HG03097 (cell line): ENCODE data around the gene COL27A1.

Source experiments
- ATAC-seq: cut with Tn5 transposase; IDR thresholded peaks from one replicate; pipeline ENCODE4 v1.9.1; 2021; ENCODE audit not compliant: unreplicated experiment, low FRiP score

Gene COL27A1

DNA sequence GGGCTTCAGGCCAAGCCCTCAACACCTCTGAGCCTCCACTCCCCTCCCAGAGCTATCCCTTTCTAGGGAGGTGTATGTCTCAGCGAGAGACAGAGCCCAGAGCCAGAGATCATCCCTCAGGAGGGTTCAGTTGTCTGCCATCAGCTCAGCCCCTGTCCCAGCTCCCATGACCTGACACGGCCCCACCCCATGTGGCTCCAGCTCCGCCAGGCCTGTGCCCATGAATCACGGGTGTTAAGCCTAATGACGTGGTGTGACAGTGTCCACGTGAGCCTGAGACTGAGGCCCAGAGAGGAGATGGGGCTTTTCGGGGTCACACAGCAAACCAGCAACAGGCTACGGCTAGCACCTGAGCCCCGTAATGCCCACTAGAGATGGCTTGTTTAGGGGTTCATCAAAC, 106.7 kb downstream of the COL27A1 start:
- ATAC-seq: no peak

DNA sequence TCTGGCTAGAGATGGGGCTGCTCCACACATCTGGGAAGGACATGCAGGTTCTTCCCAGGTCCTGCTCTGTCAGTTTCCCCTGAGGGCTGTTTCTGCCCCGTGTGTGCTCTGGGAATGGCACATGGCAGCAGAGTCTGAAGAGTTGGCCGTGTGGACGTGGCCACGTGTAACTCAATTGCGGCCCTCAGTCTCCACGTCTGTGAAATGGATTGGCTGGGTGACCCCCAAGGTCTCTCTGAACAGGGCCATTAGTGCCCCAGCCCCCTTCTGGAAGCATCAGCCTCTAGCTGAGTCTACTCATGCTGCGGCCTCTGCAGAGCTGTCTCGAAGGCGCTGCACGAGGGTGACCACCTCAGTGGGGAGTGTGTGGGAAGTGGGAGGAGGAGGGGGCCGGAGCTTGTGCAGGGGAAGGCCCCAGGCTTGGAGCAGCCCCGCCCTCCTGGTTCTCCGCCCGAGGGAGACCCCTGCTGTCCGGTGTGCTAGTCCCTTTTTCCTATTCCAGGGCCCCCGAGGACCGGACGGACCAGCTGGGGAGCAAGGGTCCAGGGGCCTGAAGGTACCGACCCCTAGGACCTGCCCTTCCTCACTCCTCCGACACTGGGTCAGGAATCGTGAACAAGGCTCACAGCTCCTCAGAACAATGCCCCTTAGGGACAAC, 108.6 kb downstream of the COL27A1 start:
- no peak for ATAC-seq

DNA sequence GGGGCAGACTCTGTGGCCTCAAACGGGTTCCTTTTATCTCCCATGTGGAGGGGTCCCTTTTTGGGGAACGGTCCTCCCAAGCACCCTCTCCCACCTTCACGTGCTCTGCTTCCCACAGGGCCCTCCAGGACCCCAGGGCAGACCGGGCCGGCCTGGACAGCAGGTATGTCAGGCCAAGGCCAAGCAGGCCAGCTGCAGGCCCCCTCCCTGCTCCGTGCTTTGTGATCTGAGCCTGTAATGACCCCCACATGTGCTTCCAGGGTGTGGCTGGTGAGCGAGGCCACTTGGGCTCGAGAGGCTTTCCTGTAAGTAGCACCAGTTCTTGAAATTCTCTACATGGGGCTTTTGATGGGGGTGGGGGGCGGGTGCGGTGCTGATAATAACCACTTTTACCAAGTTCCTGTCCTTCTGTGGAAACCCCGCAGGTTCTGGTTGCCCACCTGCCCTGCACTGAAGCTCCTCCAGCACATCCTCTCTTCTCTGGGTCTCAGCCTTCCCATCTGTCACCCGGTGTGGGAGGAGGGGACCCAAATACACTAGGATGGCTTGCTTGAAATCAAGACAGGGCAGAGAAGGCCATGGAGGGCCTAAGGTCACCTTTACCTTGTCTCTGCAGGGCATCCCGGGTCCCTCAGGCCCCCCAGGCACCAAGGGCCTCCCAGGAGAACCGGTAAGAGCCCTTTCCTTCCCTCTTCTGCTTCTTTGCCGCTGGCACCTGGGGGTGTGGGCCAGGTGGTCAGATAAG, 109.6 kb downstream of the COL27A1 start:
- no peak for ATAC-seq

DNA sequence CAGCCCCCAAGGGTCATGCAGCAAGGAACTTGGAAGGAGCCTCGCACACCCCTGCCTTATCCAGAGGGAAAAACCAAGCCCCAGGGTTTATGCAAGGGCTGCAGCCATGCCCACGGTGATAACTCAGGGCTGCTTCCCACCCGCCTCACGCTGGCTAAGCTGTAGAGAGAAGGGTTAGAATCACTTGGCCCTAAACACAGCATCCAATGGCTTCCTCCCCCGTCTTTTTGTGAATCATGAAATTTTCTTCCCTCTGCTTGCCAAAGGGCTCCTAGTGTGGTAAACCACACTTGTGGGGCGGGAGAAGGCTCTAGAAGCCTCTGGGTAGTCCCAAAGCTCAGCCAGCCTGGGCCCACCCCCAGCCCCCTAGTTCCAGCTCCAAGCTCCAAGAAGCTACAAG, 111.6 kb downstream of the COL27A1 start:
- ATAC-seq: no peak

DNA sequence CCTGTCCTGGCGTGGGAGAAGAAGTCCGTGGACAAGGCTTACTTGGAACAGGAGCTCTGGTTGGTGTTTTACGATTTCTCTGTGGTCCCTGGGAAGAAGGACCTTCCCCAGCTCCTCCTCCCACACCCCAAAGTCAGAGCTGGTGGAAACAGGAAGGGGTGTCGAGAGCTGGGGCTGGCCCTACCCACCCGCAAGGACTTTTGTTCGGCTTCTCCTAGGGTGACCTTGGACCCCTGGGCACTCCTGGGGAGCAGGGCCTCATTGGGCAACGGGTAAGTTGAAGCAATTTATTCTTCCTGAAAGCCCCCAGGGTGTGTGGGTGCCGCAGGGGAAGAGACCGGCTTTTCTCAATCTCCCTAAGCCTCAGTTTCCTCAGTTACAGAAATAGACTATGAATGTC, 113.7 kb downstream of the COL27A1 start:
- no peak for ATAC-seq

DNA sequence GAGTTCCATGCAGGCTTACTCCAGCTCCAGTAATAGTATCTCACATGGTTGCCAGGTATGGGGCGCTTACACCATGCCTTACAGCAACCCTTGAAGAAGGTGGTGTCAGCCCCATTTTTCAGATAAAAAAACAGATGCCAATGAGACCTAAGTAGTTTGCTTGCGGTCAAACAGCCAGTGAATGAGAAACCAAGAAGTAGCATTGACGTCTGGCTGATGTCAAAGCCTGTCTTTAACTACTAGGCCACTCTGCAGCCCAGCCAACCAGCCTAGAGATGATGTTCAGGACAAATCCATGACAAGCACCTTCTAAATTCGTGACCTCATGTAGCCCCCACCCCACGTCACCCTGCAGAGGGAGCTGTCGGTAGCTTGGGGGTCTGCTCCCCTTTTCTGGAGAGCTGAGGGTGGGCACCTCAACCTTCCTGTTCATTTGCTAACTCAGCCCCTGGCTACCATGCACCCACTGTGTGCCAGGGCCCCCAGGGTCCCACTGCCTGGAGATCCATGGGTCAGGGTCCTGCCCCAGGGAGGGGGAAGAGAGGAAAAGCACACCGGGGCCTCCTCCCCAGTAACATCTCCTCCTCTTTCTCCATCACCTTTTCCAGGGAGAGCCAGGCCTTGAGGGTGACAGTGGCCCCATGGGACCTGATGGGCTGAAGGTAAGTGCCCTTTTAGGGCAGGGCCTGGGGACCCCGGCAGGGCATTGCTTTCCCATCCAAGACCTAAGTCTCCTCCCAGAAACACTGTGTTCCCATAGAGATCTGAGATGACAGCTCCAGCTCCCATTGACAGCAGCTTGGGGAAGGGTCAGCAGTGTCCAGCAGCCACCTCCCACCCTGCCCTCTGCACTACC, 115.0 kb downstream of the COL27A1 start:
- no peak for ATAC-seq

DNA sequence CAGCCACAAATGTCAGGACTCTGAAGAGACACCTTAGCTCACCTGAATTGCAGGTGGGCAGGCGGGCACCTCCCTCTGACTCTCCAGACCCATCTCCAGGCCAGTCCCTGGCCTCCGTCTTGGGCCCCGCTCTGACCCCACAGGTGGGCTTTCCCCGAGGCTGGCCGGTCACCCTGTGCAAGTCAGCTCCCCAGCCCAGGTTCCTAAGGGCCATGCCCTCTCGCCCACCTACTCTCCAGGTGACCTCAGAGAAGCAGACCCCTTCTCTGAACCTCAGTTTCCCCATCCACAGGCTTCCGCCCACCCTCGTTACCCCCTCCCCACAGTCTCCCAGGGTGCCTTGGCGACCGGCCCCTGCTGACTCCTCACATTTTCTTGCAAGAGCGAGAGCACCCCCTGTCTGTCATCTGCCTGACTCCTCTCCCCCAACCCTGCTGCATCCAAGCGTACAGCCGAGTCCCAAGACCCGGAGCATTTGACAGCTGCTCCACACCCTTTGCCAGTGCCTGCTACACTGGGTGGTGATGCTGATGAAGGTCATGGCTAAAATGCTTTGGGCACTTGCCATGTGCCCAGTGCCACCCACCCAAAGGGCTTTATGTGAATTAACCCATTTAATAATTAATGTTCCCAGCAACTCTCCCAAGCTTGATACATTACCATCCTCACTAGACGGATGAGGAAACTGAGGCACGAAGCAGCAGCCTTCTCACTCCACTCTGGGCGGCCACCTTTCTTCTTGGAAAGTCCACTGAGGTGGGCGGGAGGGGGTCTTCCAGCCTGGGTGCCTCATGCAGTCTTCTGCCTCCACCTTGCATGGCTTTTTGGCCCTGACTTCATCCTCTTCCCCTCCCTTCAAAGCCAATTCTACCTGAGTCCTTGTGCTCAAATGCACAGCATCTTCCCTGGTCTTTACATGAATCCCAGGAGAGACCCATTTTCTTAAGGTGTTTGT, 116.5 kb downstream of the COL27A1 start:
- ATAC-seq: no peak

DNA sequence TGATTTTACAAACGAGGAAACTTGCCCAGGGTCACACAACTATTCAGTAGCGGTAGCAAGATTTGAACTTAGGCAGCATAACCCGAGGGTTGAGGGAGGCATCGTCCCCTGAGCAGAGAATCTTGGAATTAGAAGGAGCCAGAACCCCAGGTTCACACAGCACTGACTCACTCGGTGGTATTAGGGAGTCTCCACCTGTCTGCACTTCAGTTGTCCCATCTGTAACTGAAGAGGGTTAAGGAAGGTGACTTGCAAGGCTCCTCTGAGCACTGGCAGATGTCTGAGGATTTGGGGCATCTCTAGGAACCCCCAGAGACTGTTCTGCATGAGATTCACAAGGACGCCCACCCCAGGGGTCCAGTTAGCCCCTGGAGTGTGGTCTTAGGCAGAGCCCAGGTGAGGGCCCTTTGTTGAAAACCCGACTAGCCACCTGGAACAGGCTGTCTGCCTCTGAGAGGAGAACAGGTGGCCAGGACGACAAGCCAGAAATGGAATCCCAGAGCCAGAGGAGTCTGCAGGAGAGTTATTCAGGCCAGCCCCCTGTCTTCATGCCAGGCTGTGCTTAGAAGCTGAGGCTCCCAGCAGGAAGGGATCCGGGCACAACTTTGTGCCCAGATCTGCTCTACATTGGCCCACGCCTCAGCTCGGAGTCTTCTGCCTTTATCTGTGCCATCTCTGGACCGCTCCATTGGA, 117.5 kb downstream of the COL27A1 start:
- ATAC-seq: no peak

DNA sequence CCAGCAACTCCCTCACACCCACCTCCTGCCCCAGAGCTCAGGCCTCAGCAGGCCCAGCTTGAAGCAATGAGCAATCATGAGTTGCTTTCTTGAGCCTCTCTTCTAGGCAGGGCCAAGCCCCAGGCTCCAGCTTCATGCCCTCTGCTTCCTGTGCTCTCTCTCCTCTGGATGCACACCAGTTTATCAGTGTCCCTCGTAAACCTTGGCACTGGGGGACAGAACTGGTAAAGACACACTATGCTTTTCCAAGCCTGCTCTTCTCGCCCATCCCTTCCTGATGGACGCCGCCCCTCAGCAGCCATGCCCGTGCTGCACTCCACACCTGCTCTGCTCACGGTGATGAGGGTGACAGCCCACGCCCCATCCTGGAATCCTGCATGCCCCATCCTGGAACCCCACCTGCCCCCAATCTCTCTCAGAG, 118.1 kb downstream of the COL27A1 start:
- ATAC-seq: no peak

DNA sequence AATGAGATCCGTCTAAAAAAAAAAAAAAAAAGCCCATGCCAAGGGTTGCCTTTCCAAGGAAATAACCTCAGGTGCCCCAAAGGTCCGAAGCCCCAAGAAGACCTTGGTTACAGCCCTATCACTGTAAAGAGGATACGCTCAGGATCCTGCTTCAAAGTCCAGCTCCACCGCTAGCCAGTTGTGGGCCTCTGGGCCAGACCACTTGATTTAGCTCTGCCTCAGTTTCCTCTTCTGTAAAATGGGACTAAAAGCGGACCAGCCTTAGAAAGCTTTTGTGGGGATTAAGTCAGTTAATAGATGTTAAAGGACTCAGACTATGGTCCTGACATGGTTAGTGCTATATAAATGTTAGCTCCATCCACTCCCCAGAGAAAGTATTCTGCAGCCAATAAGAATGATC, 118.9 kb downstream of the COL27A1 start:
- ATAC-seq: no peak

DNA sequence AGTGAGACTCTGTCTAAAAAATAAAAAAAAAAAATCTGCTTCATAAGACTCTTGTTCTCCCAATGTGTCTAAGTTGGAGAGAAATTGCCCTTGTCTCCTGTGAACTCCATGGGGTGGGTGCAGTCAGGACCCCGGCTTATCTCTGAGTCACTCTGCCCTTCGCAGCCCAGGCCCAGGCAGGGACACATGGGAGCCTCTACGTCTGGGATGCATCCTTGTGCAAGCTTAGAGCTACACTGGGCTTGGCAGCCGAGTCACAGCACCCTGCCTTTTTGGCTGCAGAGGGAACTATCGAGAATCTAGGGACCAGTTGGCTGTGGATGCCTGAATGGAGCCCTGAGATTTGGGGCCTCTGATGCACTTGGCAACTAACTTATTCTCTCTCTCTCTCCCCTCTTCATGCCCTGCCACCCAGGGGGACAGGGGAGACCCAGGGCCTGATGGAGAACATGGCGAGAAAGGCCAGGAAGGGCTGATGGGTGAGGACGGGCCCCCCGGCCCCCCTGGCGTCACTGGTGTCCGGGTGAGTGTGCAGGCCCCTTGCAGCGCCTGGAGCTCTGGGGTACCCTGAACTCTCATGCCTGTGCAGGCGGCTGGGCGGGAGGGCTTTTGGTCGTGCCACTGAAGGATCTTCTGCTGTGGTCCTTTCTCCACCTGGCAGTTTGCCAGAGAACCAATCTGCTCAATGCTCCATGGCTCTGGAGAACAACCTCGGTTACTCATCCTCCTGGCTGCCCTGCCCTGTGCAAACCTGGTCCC, 120.1 kb downstream of the COL27A1 start:
- no peak for ATAC-seq

DNA sequence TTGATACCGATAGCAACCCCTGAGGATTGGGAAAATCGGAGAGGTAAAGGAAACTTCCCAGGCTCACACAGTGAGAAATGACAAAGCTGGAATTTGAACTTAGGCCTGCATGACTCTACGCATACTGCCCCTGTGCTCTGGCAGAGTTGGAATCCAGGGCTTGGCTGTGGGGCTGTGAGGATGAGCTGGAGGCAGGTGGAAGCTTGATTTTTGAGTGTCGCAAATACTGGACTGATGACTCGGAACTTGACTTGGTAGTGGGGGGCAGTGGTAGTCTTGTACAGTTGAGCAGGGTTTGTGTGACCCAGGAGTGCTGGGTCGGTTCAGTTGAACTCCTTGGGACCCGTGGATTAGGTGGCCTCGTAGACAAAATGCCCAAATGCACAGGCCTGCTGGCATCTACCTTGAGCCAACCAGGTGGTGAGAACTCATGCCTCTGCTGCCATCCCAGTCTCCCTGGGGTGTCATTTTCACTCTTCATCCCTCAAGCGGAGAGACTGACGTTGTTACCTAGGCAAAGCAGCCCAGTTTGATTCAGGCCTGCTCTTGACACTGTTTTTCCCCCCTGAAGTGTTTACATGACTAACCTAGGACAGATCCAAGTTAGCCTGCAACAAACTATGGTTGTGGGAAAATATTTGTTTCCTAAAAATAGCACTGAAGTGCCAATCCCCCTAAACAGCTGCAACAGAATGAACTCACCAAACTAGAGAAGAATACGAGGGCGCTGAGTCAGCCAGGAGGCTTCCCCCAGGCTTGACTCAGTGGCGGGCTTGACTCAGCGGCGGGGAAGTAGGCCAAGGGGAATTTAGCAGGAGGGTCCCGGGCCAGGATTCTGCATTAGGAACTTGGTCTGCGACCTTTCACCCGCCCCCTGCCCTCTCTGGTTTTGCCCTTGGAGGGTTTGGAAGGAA, 121.8 kb downstream of the COL27A1 start:
- ATAC-seq: no peak

DNA sequence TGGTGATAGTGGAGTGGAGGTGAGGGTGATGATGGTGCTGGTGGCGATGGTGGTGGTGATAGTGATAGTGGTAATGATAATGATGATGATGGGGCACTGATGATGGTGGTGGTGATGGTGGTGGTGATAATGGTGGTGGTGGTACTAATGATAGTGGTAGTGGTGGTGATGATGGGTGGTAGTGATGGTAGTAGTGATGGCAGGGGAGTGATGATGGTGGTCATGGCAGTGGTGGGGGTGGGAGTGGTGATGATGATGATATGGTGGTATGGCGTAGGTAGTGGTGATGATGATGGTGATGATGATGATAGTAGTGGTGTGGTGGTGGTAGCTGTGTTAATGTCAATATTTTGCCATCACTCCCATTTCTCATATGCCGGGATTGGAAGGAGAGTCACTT, 123.0 kb downstream of the COL27A1 start:
- ATAC-seq: no peak

DNA sequence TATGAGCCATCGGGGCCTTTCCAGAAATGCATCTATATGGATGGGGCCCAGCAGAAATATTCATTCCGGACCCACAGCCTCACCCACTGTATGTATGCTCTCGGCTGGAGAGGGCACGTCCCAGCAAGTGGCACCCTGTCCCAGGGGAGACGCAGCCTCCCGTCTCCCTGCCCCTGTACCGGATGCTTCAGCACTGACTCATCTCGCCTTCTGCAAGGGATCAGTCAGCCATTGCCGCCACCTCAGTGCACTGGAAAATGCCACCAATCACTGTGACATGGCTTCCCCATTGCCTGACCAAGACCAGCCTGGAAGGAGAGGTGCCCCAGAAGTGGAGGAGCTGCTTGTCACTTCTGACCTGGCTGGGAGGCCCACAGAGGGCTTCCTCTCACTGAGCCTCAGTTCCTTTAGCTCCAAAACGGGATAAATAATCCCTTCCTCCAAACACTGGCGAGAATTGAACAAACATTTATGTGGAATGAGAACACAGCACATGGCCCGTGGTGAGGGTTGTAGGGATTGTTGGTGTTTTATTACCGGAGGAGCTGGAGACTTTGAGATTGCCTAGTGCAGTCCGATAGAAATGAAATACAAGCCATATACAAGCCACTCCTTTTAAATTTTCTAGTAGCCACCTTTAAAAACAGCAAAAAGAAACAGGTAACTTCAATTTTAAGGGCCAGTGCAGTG, 123.7 kb downstream of the COL27A1 start:
- ATAC-seq: no peak

DNA sequence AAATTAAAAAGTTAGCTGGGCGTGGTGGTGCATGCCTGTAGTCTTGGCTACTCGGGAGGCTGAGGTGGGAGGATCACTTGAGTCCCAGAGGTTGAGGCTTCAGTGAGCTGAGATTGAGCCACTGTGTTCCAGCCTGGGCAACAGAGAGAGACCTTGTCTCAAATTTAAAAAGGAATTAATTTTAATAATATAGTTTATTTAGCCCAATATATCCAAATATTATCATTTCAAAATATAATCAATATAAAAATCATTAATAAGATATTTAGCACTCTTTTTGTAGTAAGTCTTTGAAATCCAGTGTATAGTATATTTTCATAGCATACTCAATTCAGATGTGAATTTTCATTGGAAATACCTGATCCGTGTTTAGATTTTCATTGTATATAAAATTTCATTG, 124.4 kb downstream of the COL27A1 start:
- ATAC-seq: no peak

DNA sequence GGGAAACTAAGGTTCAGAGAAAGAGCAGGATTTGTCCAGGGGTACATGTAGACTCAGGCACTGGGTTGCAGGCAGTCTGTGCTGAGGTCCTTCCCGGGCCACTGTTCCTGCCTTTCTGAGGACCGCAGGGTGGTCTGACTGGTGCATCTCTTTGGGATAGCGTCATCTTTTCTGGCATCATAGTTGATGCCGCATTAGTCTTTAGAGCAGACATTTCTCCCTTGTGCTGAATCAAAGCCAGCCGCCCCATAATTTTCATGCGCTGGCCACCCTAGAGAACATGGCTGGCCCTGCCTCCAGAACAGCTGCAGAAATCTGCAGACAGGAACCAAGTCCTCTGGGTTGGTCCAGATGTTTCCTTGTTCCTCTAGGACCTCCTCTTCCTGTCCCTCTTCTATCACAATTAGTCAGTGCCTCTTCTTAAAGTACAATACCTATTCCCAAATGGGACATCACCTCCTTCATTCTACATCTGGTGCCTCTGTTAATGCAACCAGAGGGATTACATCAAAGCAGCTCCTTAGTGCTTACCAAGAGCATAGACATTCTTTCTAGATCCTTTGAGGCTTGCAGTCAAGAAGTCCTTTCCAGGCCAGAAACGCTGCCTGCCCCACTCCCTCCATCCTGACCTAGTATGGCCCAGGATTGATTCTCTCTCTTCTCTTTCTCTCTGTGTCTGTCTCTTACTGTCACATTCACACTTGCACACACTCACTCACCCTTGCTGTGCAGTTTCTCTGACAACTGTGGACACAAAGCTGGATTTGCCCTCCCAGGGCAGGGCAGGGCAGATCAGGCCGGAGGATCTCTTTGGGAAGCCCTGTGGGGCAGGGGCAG, 125.5 kb downstream of the COL27A1 start:
- no peak for ATAC-seq
